PC-9 (cell line): ENCODE measurements around the gene NPB. TPM values are rescaled to one million over a fixed set of nuclear protein-coding genes. Genes with fewer than 3 reads are reported as not detected.

ENCODE experiments used
- BruUV-seq: library from RNA; stranded (reverse); fragments of 400-500 nt; replicated peaks from 2 replicates; lab custom pipeline; 2021; lab: Mats Ljungman, UMichigan
- CTCF ChIA-PET: fragments of 300-600 bp; sonication (Branson Sonifier 250); formaldehyde crosslinking; loops from one replicate; lab custom pipeline; 2022; ENCODE audit warnings: antibody characterized with exemption; lab: Charles Lee
- POLR2A ChIA-PET: fragments of 300-600 bp; sonication (Branson Sonifier 250); formaldehyde crosslinking; loops from one replicate; lab custom pipeline; 2022; ENCODE audit warnings: antibody characterized with exemption; ENCODE audit not compliant: unreplicated experiment; lab: Charles Lee
- DNase-seq, 2 experiments: peaks; one replicate each; pipeline versions ENCODE4 v3.0.0 to v3.0.0-alpha.2; 2015 to 2022; ENCODE audit warnings: mixed read lengths in 1 of 2
- H2AFZ ChIP-seq: fragments of 200-600 bp; sonication (generic); 2 replicates; pipeline ENCODE4 v1.8.1; 2017; ENCODE audit warnings: antibody characterized with exemption
- H3F3A ChIP-seq: fragments of 200-600 bp; sonication (generic); 2 replicates; pipeline ENCODE4 v1.8.1; 2017; ENCODE audit warnings: antibody characterized with exemption, mild to moderate bottlenecking, low read depth; ENCODE audit not compliant: insufficient read depth
- H3K27ac ChIP-seq: fragments of 200-600 bp; sonication (generic); 2 replicates; pipeline ENCODE4 v1.6.1; 2016; ENCODE audit warnings: mixed run types
- H3K27me3 ChIP-seq: fragments of 200-600 bp; sonication (generic); 2 replicates; pipeline ENCODE4 v1.6.1; 2016; ENCODE audit warnings: low read depth, mixed run types; ENCODE audit not compliant: insufficient read depth
- H3K36me3 ChIP-seq: fragments of 200-600 bp; sonication (generic); 2 replicates; pipeline ENCODE4 v1.6.1; 2016; ENCODE audit warnings: low read depth, mixed run types
- H3K4me1 ChIP-seq: fragments of 200-600 bp; sonication (generic); replicated peaks from 2 replicates; pipeline ENCODE4 v1.6.1; 2016; ENCODE audit warnings: mixed run types; ENCODE audit not compliant: insufficient read depth
- H3K4me2 ChIP-seq: fragments of 200-600 bp; sonication (generic); 2 replicates; pipeline ENCODE4 v1.6.1; 2017; ENCODE audit warnings: mixed run types
- H3K4me3 ChIP-seq: fragments of 200-600 bp; sonication (generic); 2 replicates; pipeline ENCODE4 v1.6.1; 2016; ENCODE audit warnings: mixed run types
- H3K79me2 ChIP-seq: fragments of 200-600 bp; sonication (generic); 2 replicates; pipeline ENCODE4 v1.6.1; 2017; ENCODE audit warnings: low read depth, mixed run types
- H3K9me2 ChIP-seq: fragments of 200-600 bp; sonication (generic); 2 replicates; pipeline ENCODE4 v1.8.1; 2017; ENCODE audit warnings: mild to moderate bottlenecking; ENCODE audit not compliant: insufficient read depth
- H3K9me3 ChIP-seq: fragments of 200-600 bp; sonication (generic); 2 replicates; pipeline ENCODE4 v1.8.1; 2016; ENCODE audit warnings: low read depth; ENCODE audit not compliant: insufficient read depth
- H4K20me1 ChIP-seq: fragments of 200-600 bp; sonication (generic); 2 replicates; pipeline ENCODE4 v1.8.1; 2017; ENCODE audit not compliant: insufficient read depth
- CTCF ChIP-seq: fragments of 200-600 bp; sonication (generic); conservative IDR thresholded peaks from 2 replicates; pipeline ENCODE4 v1.6.1; 2017; ENCODE audit warnings: mixed run types, antibody characterized with exemption, mild to moderate bottlenecking, moderate library complexity
- EZH2 ChIP-seq: fragments of 200-600 bp; sonication (generic); IDR thresholded peaks from 2 replicates; pipeline ENCODE4 v1.8.0; 2017; ENCODE audit warnings: antibody characterized with exemption, low read depth
- intact Hi-C: fragments of 100-400 bp; cut with micrococcal nuclease; formaldehyde crosslinking; loops from one replicate; pipeline ENCODE4 v1.10.0; 2022; ENCODE audit not compliant: unreplicated experiment
- total RNA-seq: library from RNA; stranded (reverse); gene quantifications from 2 replicates; pipeline ENCODE4 v1.2.3, GENCODE V29; 2021

Gene NPB
- total RNA-seq, 1 experiment from 2014 or later, result 1.1 TPM

GRCh38 chr17:81879121-81879520 is 22.9 kb upstream of the NPB start:
- ChIA-PET POLR2A (no interaction called here), CTCF (no interaction called here)
- Histone ChIP-seq H4K20me1 (no peaks in the 10 kb centered on the region), H3K9me2 (no peaks in the 10 kb centered on the region), H3K4me1 (no peaks in the 10 kb centered on the region), H2AFZ (no peak overlapping the region), H3K79me2 (0 out of 2 replicates have a peak, but pooled peaks cover under 1% of the 10 kb centered on the region), H3K27me3 (no peaks in the 10 kb centered on the region), H3K4me2 (no peak overlapping the region), H3F3A (0 out of 2 replicates have a peak, but pooled peaks cover 12% of the 10 kb centered on the region), H3K27ac (no peak overlapping the region), H3K4me3 (no peak overlapping the region), H3K36me3 (no peaks in the 10 kb centered on the region), H3K9me3 (no peaks in the 10 kb centered on the region)
- intact Hi-C loops, result no loop called here
- DNase-seq, result no peak
- TF ChIP-seq CTCF (no peak), EZH2 (no peak)
- no TSS peak for BruUV-seq

- Histone ChIP-seq H3K4me1 (peaks cover 19% of the 10 kb centered on the region), H3K36me3 (no peaks in the 10 kb centered on the region), H3K4me3 (no peak overlapping the region), H3K27ac (no peak overlapping the region), H2AFZ (no peak overlapping the region), H3K4me2 (no peak overlapping the region), H3K9me3 (no peaks in the 10 kb centered on the region), H4K20me1 (peaks cover 12% of the 10 kb centered on the region), H3K9me2 (no peaks in the 10 kb centered on the region), H3K79me2 (peaks cover 31% of the 10 kb centered on the region), H3K27me3 (no peaks in the 10 kb centered on the region), H3F3A (peaks cover 39% of the 10 kb centered on the region)
- no TSS peak for BruUV-seq
- POLR2A ChIA-PET, result no interaction called here
- TF ChIP-seq EZH2 (no peak), CTCF (no peak)
- no peak for DNase-seq
- CTCF ChIA-PET, result no interaction called here
- intact Hi-C loops, result no loop called here
Observed at GRCh38 chr17:81884520-81884919, 17.5 kb upstream of the NPB start.

GRCh38 chr17:81884968-81885367 is 17.1 kb upstream of the NPB start:
- no peaks in the 10 kb centered on the region for H3K9me3 ChIP-seq
- no peak overlapping the region for H2AFZ ChIP-seq
- H3F3A ChIP-seq, result peaks cover 39% of the 10 kb centered on the region
- BruUV-seq, result no TSS peak
- no peak overlapping the region for H3K4me3 ChIP-seq
- TF ChIP-seq CTCF, result no peak
- H3K27me3 ChIP-seq, result no peaks in the 10 kb centered on the region
- DNase-seq, result no peak
- H3K4me2 ChIP-seq, result no peak overlapping the region
- no peaks in the 10 kb centered on the region for H3K9me2 ChIP-seq
- H3K79me2 ChIP-seq, result peaks cover 36% of the 10 kb centered on the region
- no peak overlapping the region for H3K27ac ChIP-seq
- intact Hi-C loops, result no loop called here
- CTCF ChIA-PET, result no interaction called here
- POLR2A ChIA-PET, result no interaction called here
- peaks cover 22% of the 10 kb centered on the region for H3K4me1 ChIP-seq
- peaks cover 12% of the 10 kb centered on the region for H4K20me1 ChIP-seq
- no peaks in the 10 kb centered on the region for H3K36me3 ChIP-seq
